ENCODE data around the gene ZNF385B.
"Not testable (repeated sequence)": the region's sequence is repeated elsewhere in the genome, so short reads cannot be mapped to it uniquely, and the experiment has no call there.

- not testable (repeated sequence) for TF ChIP-seq CTCF, POLR2A (IDR thresholded peaks at IDR 0.05)
These were observed 27.2 kb upstream of the ZNF385B start for GRCh38 chr2:179888642-179889041.

Measured in uterus (tissue), 2 donors.